HL-60 (cell line): ENCODE data around the gene ATP6V1E1.

Experiments
- DNase-seq, 2 experiments: peaks; one replicate each; pipeline ENCODE4 v3.0.0-alpha.2; 2010 to 2020; ENCODE audit warnings: low read depth in 1 of 2, low spot score in 1 of 2
- H3K27ac ChIP-seq: fragments of 250-450 bp; sonication (Bioruptor Pico); replicated peaks from 2 replicates; pipeline ENCODE4 v1.5.1; 2020; ENCODE audit warnings: mild to moderate bottlenecking, moderate library complexity
- H3K27me3 ChIP-seq: fragments of 250-450 bp; sonication (Bioruptor Pico); 2 replicates; pipeline ENCODE4 v1.5.1; 2021; ENCODE audit warnings: mild to moderate bottlenecking, moderate library complexity; ENCODE audit not compliant: insufficient read depth, poor library complexity, severe bottlenecking
- H3K4me3 ChIP-seq: replicated peaks from 2 replicates; pipeline ENCODE4 v1.5.1; 2011; ENCODE audit warnings: mild to moderate bottlenecking, control low read depth, low read length; ENCODE audit not compliant: insufficient read depth
- GABPA ChIP-seq: IDR thresholded peaks from 2 replicates; pipeline ENCODE4 v1.6.1; 2012; ENCODE audit warnings: low read depth
- POLR2AphosphoS5 ChIP-seq: IDR thresholded peaks from 2 replicates; pipeline ENCODE4 v1.6.1; 2012; ENCODE audit warnings: low read depth
- SPI1 ChIP-seq: IDR thresholded peaks from 2 replicates; pipeline ENCODE4 v1.6.1; 2012; ENCODE audit warnings: low read depth, mild to moderate bottlenecking, borderline replicate concordance
- TF ChIP-seq, protein P1 (sequence below): IDR thresholded peaks from 2 replicates; pipeline ENCODE4 v1.6.1; 2012; ENCODE audit warnings: low read depth; ENCODE audit not compliant: insufficient replicate concordance
- TF ChIP-seq, protein P2 (sequence below): IDR thresholded peaks from one replicate; pipeline ENCODE4 v1.5.1; 2011; ENCODE audit warnings: low read length, control low read depth, inconsistent platforms; ENCODE audit not compliant: insufficient read depth

The ATP6V1E1 gene

DNA sequence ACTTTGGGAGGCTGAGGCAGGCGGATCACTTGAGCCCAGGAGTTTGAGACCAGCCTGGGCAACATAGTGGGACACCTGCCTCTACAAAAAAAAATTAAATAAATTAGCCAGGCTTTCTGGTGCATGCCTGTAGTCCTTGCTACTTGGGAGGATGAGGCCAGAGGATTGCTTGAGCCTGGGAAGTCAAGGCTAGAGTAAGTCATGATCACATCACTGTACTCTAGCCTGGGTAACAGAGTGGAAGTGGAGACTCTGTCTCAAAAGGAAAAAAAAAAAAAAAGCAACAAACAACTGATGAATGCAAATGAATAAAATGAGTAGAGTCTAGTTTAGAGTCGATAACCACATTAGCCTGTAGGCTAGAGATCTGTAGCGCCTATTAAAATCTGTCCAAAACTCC, 6.1 kb upstream of the ATP6V1E1 start:
- DNase-seq = no peak
- Histone ChIP-seq H3K4me3 (no peak overlapping the region), H3K27me3 (no peaks in the 10 kb centered on the region), H3K27ac (no peak overlapping the region)
- TF ChIP-seq POLR2AphosphoS5 (no peak), GABPA (no peak), SPI1 (no peak)
- TF ChIP-seq, protein P1, sequence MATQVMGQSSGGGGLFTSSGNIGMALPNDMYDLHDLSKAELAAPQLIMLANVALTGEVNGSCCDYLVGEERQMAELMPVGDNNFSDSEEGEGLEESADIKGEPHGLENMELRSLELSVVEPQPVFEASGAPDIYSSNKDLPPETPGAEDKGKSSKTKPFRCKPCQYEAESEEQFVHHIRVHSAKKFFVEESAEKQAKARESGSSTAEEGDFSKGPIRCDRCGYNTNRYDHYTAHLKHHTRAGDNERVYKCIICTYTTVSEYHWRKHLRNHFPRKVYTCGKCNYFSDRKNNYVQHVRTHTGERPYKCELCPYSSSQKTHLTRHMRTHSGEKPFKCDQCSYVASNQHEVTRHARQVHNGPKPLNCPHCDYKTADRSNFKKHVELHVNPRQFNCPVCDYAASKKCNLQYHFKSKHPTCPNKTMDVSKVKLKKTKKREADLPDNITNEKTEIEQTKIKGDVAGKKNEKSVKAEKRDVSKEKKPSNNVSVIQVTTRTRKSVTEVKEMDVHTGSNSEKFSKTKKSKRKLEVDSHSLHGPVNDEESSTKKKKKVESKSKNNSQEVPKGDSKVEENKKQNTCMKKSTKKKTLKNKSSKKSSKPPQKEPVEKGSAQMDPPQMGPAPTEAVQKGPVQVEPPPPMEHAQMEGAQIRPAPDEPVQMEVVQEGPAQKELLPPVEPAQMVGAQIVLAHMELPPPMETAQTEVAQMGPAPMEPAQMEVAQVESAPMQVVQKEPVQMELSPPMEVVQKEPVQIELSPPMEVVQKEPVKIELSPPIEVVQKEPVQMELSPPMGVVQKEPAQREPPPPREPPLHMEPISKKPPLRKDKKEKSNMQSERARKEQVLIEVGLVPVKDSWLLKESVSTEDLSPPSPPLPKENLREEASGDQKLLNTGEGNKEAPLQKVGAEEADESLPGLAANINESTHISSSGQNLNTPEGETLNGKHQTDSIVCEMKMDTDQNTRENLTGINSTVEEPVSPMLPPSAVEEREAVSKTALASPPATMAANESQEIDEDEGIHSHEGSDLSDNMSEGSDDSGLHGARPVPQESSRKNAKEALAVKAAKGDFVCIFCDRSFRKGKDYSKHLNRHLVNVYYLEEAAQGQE = no peak

DNA sequence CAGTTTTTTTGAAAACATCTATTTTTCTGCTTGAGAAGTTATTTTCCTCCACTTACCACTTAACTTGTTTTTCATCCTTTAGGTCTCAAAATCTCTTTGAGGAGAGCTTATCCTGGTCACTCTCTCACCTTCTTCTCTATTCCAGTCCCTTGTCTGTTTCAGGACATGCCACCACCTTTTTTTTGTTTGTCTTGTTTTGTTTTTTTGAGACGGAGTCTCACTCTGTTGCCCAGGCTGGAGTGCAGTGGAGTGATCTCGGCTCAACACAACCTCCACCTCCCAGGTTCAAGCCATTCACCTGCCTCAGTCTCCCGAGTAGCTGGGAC, 5.4 kb upstream of the ATP6V1E1 start:
- no peaks in the 10 kb centered on the region for H3K27me3 ChIP-seq
- TF ChIP-seq POLR2AphosphoS5 (no peak), SPI1 (no peak), GABPA (no peak)
- TF ChIP-seq, protein P2, sequence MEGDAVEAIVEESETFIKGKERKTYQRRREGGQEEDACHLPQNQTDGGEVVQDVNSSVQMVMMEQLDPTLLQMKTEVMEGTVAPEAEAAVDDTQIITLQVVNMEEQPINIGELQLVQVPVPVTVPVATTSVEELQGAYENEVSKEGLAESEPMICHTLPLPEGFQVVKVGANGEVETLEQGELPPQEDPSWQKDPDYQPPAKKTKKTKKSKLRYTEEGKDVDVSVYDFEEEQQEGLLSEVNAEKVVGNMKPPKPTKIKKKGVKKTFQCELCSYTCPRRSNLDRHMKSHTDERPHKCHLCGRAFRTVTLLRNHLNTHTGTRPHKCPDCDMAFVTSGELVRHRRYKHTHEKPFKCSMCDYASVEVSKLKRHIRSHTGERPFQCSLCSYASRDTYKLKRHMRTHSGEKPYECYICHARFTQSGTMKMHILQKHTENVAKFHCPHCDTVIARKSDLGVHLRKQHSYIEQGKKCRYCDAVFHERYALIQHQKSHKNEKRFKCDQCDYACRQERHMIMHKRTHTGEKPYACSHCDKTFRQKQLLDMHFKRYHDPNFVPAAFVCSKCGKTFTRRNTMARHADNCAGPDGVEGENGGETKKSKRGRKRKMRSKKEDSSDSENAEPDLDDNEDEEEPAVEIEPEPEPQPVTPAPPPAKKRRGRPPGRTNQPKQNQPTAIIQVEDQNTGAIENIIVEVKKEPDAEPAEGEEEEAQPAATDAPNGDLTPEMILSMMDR = no peak
- TF ChIP-seq, protein P1 = no peak
- no peak overlapping the region for H3K4me3 ChIP-seq
- no peak overlapping the region for H3K27ac ChIP-seq
- DNase-seq = no peak

DNA sequence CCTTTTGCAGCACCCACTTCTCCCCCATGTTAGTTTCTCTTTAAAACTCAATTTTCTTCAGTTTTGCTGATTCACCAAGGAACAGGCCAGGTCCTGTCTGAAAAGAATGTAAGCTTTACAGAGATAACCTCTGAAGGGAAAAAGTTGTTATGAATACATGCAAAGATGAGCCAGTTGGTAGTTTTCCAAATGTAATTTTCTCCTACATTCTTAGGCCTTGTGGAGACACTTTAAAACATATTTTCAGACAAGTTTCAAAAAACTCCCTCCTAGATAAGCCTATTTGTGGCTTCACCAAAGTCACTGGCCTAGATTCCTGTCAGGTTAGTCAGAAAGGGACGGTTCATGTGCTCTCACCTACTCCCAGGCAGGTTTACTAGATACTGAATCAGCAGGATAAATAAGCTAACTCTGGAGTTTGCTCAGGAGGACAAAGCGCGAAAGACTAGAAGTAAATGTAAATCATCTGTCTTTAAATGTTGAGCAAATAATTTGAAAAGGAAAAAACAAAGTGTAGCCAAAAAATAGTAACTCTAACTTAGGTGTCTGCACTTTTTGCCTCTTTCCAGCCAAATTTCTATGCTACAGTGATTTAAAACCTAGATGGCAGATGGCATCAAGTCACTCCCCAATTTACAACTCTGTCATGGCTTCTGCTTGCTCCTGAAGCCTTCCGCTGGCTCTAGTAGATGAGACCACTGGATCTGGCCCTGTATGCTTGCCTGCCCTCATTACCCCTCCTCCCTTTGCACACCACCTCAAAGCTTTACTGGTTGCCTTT, 4.9 kb upstream of the ATP6V1E1 start:
- TF ChIP-seq, protein P2 = no peak
- no peak for TF ChIP-seq GABPA
- TF ChIP-seq, protein P1 = no peak
- no peak for TF ChIP-seq SPI1
- TF ChIP-seq POLR2AphosphoS5 = no peak
- no peaks in the 10 kb centered on the region for H3K27me3 ChIP-seq
- H3K27ac ChIP-seq = no peak overlapping the region; the same call in 1 of the 2 replicates
- no peak for DNase-seq
- H3K4me3 ChIP-seq = no peak overlapping the region
